Measurements from ENCODE around the gene POLE.

Gene POLE

DNA sequence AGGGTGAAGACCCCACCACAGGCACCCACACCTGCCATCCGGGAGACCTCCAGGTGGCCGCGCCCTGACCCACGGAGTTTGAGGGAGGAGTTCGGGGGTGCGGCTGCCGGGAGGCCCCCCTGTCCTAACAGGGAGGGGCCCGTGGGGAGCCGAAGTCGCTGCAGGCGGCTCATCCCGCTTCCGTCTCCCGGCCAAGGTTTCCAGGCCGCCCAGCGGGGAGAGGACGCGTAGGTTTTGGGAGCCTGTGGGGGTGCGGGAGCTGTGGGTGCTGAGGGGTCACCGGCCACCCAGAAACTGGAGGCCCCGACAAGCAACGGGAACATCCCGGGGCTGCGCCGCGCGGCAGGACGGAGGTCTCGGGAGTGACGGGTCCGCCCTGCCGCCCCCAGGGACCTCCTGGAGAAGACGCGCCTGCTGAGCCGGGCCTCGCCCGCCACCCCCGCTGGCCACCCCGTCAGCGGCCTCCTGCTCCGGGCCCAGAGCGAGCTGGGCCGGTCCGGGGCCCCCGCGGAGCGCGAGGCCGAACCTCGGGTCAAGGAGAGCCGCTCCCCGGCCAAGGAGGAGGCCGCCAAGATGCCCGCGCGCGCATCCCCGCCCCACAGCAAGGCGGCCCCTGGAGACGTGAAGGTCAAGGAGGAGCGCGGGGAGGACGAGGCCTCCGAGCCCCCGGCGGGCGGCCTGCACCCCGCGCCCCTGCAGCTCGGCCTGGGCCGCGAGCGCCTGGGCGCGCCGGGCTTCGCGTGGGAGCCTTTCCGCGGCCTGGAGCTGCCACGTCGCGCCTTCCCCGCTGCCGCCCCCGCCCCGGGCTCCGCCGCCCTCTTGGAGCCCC, 104.3 kb downstream of the POLE start:
- Histone ChIP-seq H4K20me1 (ENCODE audit: insufficient read depth, low read length) (no peaks in the 10 kb centered on the region), H2AFZ (ENCODE audit: low read depth, low read length) (no peak overlapping the region), H3K36me3 (replicated peaks; ENCODE audit: low read depth, low read length) (peaks cover 9% of the 10 kb centered on the region), H3K27me3 (ENCODE audit: low read depth, low read length) (no peaks in the 10 kb centered on the region), H3K9ac (ENCODE audit: low read length) (no peak overlapping the region), H3K4me2 (ENCODE audit: low read length) (no peak overlapping the region), H3K4me1 (ENCODE audit: low read length) (no peaks in the 10 kb centered on the region), H3K9me3 (ENCODE audit: insufficient read depth, low read length) (no peaks in the 10 kb centered on the region), H3K4me3 (ENCODE audit: low read length) (no peak overlapping the region), H3K79me2 (ENCODE audit: low read length) (no peaks in the 10 kb centered on the region), H3K27ac (ENCODE audit: low read length) (no peak overlapping the region)
- TF ChIP-seq, protein P1, sequence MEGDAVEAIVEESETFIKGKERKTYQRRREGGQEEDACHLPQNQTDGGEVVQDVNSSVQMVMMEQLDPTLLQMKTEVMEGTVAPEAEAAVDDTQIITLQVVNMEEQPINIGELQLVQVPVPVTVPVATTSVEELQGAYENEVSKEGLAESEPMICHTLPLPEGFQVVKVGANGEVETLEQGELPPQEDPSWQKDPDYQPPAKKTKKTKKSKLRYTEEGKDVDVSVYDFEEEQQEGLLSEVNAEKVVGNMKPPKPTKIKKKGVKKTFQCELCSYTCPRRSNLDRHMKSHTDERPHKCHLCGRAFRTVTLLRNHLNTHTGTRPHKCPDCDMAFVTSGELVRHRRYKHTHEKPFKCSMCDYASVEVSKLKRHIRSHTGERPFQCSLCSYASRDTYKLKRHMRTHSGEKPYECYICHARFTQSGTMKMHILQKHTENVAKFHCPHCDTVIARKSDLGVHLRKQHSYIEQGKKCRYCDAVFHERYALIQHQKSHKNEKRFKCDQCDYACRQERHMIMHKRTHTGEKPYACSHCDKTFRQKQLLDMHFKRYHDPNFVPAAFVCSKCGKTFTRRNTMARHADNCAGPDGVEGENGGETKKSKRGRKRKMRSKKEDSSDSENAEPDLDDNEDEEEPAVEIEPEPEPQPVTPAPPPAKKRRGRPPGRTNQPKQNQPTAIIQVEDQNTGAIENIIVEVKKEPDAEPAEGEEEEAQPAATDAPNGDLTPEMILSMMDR (IDR thresholded peaks at IDR 0.05; ENCODE audit: low read depth, low read length): no peak
- no peak for TF ChIP-seq EZH2phosphoT487 (IDR thresholded peaks at IDR 0.05; ENCODE audit: low read depth)

DNA sequence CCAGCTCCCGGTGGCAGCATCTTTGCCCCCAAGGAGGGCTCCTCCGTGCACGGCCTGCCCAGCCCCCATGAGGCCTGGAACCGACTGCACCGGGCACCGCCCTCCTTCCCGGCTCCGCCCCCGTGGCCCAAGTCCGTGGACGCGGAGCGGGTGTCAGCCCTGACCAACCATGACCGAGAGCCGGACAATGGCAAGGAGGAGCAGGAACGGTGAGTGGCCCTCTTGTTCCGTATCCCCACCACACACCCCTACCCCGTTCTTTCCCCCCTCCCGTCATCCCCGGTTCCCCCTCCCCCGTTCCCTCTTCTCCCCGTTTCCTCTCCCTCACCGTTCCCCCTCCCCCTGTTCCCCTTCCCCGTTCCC, 105.1 kb downstream of the POLE start:
- H3K27ac ChIP-seq (ENCODE audit: low read length): no peak overlapping the region
- H3K4me2 ChIP-seq (ENCODE audit: low read length): no peak overlapping the region
- peaks cover 16% of the 10 kb centered on the region for H3K36me3 ChIP-seq (replicated peaks; ENCODE audit: low read depth, low read length)
- peaks cover under 1% of the 10 kb centered on the region; the same call in 1 of the 2 replicates for H3K4me1 ChIP-seq (ENCODE audit: low read length)
- H2AFZ ChIP-seq (ENCODE audit: low read depth, low read length): no peak overlapping the region
- H3K9ac ChIP-seq (ENCODE audit: low read length): no peak overlapping the region
- H3K9me3 ChIP-seq (ENCODE audit: insufficient read depth, low read length): no peaks in the 10 kb centered on the region
- H3K4me3 ChIP-seq (ENCODE audit: low read length): no peak overlapping the region
- H3K79me2 ChIP-seq (ENCODE audit: low read length): no peaks in the 10 kb centered on the region
- H4K20me1 ChIP-seq (ENCODE audit: insufficient read depth, low read length): no peaks in the 10 kb centered on the region
- no peak for TF ChIP-seq EZH2phosphoT487 (IDR thresholded peaks at IDR 0.05; ENCODE audit: low read depth)
- TF ChIP-seq, protein P1 (IDR thresholded peaks at IDR 0.05; ENCODE audit: low read depth, low read length): no peak
- H3K27me3 ChIP-seq (ENCODE audit: low read depth, low read length): no peaks in the 10 kb centered on the region

DNA sequence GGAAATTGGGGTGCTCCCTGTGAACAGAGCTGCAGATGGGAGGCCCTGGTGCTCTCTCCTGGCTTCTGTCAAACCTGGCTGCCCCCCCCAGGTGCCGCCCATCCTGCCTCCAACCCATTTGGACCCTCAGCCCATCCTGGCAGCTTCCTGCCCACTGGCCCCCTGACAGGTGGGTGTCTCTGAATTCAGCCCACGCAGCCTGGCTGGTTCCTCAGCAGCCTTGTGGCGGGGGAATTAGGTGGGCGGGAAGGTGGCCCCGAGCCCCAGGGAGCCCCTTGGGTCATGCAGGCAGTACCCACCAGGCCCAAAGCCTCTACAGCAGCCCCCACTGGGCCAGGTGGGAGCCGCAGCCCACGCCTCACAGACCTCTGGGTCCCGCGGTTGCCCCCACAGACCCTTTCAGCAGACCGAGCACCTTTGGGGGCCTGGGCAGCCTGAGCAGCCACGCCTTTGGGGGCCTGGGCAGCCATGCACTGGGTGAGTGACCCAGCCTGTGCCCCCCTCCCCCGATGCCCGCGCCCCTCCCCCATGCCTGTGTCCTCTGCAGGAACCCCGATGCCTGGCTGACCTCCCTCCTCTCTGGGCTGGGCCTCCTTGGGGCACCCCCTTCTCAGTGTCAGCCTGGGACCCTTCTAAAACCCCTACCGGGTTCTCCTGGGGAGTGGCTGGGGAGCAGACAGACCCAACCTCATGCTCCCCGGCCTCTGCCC, 105.6 kb downstream of the POLE start:
- Histone ChIP-seq H3K4me1 (ENCODE audit: low read length) (peaks cover 6% of the 10 kb centered on the region), H2AFZ (ENCODE audit: low read depth, low read length) (no peak overlapping the region), H3K9ac (ENCODE audit: low read length) (no peak overlapping the region), H3K9me3 (ENCODE audit: insufficient read depth, low read length) (no peaks in the 10 kb centered on the region), H3K27ac (ENCODE audit: low read length) (no peak overlapping the region), H3K79me2 (ENCODE audit: low read length) (no peaks in the 10 kb centered on the region), H3K27me3 (ENCODE audit: low read depth, low read length) (no peaks in the 10 kb centered on the region), H3K36me3 (replicated peaks; ENCODE audit: low read depth, low read length) (peaks cover 22% of the 10 kb centered on the region), H4K20me1 (ENCODE audit: insufficient read depth, low read length) (no peaks in the 10 kb centered on the region), H3K4me3 (ENCODE audit: low read length) (no peak overlapping the region), H3K4me2 (ENCODE audit: low read length) (no peak overlapping the region)
- no peak for TF ChIP-seq EZH2phosphoT487 (IDR thresholded peaks at IDR 0.05; ENCODE audit: low read depth)
- TF ChIP-seq, protein P1 (IDR thresholded peaks at IDR 0.05; ENCODE audit: low read depth, low read length): no peak

DNA sequence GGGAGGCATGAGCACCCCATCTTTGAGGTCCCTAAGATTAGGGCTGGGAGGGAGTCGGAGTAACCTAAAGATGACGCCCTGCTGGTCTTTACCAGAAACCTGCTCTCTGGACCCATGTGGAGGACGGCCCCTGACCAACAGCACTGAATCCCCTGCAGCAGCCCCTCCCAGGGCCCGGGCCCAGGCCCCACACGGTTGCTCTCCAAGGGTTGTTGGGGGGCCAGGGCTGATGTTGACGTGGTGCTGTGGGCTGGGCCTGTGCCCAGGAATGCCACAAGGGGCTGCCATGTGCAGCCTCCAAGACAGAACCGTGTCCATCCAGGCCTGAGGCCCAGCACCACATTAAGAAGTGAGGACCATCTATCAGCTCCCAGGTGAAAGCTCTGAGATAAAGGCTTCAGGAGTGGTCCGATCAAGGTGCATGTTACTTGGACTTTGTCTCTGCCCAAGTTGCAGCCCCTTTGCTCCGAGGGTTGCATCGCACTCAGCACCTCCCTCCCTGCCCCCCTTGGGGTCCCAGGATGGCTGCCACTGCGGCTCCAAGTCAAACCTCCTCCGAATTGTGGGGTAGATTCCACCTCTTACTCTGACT, 106.3 kb downstream of the POLE start:
- no peak overlapping the region for H3K9ac ChIP-seq (ENCODE audit: low read length)
- no peak overlapping the region for H2AFZ ChIP-seq (ENCODE audit: low read depth, low read length)
- H3K4me1 ChIP-seq (ENCODE audit: low read length): peaks cover 13% of the 10 kb centered on the region
- H3K27me3 ChIP-seq (ENCODE audit: low read depth, low read length): no peaks in the 10 kb centered on the region
- peaks cover 26% of the 10 kb centered on the region for H3K36me3 ChIP-seq (replicated peaks; ENCODE audit: low read depth, low read length)
- H3K27ac ChIP-seq (ENCODE audit: low read length): no peak overlapping the region
- no peaks in the 10 kb centered on the region for H4K20me1 ChIP-seq (ENCODE audit: insufficient read depth, low read length)
- H3K4me2 ChIP-seq (ENCODE audit: low read length): no peak overlapping the region
- H3K79me2 ChIP-seq (ENCODE audit: low read length): no peaks in the 10 kb centered on the region
- no peak for TF ChIP-seq EZH2phosphoT487 (IDR thresholded peaks at IDR 0.05; ENCODE audit: low read depth)
- TF ChIP-seq, protein P1 (IDR thresholded peaks at IDR 0.05; ENCODE audit: low read depth, low read length): no peak
- H3K9me3 ChIP-seq (ENCODE audit: insufficient read depth, low read length): no peaks in the 10 kb centered on the region
- H3K4me3 ChIP-seq (ENCODE audit: low read length): no peak overlapping the region
